ENCODE measurements around the gene SHOX. TPM values are rescaled to one million over a fixed set of nuclear protein-coding genes. Genes with fewer than 3 reads are reported as not detected.
"Not testable (repeated sequence)": the region's sequence is repeated elsewhere in the genome, so short reads cannot be mapped to it uniquely, and the experiment has no call there.

SHOX gene
- not detected for total RNA-seq
- long read RNA-seq = 0 reads

DNA sequence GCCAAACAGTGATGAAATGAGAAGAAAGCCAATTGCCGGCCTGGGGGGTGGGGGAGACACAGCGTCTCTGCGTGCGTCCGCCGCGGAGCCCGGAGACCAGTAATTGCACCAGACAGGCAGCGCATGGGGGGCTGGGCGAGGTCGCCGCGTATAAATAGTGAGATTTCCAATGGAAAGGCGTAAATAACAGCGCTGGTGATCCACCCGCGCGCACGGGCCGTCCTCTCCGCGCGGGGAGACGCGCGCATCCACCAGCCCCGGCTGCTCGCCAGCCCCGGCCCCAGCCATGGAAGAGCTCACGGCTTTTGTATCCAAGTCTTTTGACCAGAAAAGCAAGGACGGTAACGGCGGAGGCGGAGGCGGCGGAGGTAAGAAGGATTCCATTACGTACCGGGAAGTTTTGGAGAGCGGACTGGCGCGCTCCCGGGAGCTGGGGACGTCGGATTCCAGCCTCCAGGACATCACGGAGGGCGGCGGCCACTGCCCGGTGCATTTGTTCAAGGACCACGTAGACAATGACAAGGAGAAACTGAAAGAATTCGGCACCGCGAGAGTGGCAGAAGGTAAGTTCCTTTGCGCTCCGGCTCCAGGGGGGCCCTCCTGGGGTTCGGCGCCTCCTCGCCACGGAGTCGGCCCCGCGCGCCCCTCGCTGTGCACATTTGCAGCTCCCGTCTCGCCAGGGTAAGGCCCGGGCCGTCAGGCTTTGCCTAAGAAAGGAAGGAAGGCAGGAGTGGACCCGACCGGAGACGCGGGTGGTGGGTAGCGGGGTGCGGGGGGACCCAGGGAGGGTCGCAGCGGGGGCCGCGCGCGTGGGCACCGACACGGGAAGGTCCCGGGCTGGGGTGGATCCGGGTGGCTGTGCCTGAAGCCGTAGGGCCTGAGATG is at the start of gene SHOX:
Gene SHOX (plus strand): TSS at position 180 of the 885 bp plus-strand sequence. CDS start 107 bp downstream, at position 287.
- intact Hi-C loops (cut with DNase I) = no loop called here
- no peak for ATAC-seq (ENCODE audit: poor library complexity)
- no peak for DNase-seq

DNA sequence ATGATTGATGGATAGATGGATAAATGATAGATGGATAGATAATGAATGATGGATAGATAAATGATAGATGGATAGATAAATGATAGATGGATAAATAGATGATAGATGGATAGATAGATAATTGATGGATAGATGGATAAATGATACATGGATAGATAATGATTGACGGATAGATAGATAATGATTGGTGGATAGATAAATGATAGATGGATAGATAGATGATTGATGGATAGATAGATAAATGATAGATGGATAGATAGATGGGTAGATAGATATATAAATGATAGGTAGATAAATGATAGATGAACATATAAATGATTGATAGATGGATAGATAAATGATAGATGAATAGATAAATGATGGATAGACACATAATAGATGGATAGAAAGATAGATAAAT is 49.5 kb upstream of the SHOX start:
- DNase-seq (no peak), ATAC-seq (ENCODE audit: poor library complexity) (no peak)
- intact Hi-C loops (cut with DNase I) = no loop called here

DNA sequence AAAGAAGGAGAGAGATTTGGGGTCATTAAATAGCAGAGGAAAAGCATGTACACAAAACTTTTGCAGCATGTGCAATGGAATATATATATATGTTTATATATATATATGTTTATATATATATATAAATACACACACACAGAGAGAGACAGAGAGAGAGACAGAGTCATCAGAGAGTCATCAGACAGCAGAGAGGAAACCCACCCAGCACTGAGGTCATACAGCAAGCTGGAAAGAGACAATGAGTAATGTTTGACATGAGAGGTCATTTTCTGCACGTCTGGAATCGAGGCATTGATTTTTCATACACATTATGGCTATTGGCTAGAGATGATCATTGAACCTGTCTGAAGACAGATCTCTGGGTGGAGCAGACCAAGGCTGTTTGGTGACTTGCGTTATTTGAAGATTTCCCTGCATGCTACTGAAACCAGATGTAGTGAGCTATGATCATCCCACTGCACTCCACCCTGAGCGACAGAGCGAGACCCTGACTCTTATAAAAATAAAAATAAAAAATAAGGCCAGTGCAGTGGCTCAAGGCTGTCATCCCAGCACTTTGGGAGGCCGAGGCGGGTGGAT is 48.8 kb upstream of the SHOX start:
- DNase-seq (no peak), ATAC-seq (ENCODE audit: poor library complexity) (no peak)
- intact Hi-C loops (cut with DNase I) = no loop called here

DNA sequence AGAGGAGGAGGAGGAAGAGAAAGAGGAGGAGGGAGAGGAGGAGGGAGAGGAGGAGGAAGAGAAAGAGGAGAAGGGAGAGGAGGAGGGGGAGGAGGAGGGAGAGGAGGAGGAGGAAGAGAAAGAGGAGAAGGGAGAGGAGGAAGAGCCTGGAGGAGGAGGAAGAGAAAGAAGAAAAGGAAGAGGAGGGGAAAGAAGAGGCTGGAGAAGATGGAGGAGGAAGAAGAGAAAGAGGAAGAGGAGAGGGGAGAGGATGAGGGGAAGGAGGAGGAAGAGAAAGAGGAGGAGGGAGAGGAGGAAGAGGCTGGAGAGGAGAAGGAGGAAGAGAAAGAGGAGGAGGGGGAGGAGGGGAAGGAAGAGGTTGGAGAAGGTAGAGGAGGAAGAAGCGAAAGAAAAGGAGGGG is 46.0 kb upstream of the SHOX start:
- intact Hi-C loops (cut with DNase I) = no loop called here
- no peak for ATAC-seq (ENCODE audit: poor library complexity)
- no peak for DNase-seq

DNA sequence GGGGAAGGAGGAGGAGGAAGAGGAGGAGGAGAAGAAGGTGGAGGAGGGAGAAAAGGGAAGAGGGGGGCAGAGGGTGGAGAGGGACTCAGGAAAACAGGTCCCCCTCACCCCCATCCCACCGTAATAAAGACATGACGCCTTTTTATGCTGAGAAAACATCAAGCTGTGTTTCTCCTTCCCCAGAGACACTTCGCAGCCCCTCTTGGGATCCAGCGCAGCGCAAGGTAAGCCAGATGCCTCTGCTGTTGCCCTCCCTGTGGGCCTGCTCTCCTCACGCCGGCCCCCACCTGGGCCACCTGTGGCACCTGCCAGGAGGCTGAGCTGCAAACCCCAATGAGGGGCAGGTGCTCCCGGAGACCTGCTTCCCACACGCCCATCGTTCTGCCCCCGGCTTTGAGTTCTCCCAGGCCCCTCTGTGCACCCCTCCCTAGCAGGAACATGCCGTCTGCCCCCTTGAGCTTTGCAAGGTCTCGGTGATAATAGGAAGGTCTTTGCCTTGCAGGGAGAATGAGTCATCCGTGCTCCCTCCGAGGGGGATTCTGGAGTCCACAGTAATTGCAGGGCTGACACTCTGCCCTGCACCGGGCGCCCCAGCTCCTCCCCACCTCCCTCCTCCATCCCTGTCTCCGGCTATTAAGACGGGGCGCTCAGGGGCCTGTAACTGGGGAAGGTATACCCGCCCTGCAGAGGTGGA is 45.3 kb upstream of the SHOX start:
- intact Hi-C loops (cut with DNase I) = no loop called here
- ATAC-seq (ENCODE audit: poor library complexity) (no peak), DNase-seq (no peak)

DNA sequence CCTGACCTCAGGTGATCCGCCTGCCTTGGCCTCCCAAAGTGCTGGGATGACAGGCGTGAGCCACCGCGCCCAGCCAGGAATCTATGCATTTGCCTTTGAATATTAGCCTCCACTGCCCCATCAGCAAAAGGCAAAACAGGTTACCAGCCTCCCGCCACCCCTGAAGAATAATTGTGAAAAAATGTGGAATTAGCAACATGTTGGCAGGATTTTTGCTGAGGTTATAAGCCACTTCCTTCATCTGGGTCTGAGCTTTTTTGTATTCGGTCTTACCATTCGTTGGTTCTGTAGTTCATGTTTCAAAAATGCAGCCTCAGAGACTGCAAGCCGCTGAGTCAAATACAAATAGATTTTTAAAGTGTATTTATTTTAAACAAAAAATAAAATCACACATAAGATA is 44.2 kb upstream of the SHOX start:
- DNase-seq (no peak), ATAC-seq (ENCODE audit: poor library complexity) (no peak)
- intact Hi-C loops (cut with DNase I) = no loop called here

DNA sequence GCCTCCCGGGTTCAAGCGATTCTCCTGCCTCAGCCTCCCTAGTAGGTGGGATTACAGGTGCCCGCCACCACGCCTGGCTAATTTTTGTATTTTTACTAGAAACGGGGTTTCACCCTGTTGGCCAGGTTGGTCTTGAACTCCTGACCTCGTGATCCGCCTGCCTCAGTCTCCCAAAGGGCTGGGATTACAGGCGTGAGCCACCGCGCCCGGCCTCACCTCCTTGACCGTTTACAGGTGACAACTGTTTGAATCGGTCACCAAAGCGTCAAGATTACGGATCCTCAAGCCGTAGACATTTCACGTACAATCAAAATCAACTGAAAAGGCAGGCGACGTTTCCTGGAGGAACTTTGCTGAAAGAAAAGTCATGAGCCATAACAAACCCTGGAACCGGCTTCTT is 41.3 kb upstream of the SHOX start:
- DNase-seq; ATAC-seq (ENCODE audit: poor library complexity); intact Hi-C loops (cut with DNase I): not testable (repeated sequence)

DNA sequence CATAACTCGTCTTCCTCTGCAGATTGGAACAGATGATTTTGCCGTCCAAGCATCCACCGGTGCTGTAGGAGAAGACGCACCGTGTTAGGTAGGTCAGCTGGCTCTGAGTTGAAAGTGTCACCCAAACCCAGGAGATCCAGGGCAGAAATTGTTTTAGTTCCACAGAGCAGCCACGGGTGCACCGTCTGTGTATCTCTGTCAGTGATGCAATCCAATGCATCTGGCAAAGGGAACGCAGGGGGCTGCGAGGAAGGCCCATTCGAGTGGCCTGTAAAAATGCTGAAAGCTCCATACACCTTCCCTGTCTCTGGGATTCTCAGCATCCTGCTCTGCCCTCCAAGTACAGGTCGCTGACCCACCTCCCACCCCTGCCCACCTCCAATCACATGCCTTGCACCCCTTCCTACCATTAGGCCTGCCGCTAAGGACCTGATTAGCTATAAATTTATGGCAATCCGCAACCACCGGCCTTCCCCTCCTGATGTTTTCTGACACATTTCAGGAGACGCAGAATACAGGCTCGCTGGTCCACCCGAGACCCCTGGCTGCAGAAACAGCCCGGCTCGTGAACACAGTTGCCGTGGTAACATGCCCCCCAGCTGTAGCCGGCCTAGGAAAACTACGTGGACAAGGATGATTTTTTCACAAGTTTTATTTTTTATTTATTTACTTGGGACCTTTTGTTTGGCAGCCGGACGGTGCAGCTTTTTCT is 39.7 kb upstream of the SHOX start:
- intact Hi-C loops (cut with DNase I) = no loop called here
- DNase-seq = no peak

DNA sequence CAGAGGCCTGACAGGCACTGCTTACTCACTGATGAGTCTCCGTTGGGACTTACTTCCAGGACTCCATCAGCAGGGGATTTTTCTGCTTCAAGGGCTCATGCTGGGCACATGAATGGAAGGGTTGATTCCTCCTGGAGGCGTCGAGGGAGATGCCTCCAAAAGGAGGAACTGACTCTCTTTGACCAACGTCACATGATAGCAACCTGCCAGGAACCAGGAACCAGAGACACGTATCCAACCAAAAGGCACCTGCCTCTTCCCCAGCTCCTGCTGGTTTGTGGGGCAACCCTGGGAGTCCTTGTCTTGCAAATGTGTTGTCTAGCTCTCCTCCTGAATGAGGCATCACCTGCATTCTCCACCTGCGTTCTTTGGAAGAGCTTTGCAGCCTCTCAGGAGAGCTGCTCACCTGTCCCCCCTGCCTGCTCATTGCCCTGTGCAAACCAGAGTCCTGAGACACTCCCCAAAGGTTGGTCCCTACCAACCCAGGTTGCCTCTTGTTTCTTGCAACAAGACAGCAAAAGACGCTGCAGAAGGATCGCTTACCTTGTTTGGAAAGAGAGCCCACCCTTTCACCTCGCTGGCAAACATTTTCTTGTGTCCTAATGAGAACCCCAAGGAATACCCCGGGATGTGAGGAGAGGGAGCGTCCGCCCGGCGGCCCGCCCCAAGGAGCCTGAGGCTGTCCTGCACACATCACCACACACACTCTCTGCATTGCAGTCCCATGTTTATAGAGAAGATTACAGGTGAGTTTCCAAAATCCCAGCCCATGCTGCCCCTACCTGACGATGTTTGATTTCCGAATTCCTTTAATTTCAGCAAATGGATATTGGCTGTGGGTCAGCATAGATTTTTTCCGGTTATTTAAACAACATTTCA is 30.5 kb upstream of the SHOX start:
- intact Hi-C loops (cut with DNase I) = no loop called here
- no peak for ATAC-seq (ENCODE audit: poor library complexity)
- DNase-seq = no peak

More for the DNA sequence above, 39.7 kb upstream of the SHOX start:
- no peak for ATAC-seq (ENCODE audit: poor library complexity)

DNA sequence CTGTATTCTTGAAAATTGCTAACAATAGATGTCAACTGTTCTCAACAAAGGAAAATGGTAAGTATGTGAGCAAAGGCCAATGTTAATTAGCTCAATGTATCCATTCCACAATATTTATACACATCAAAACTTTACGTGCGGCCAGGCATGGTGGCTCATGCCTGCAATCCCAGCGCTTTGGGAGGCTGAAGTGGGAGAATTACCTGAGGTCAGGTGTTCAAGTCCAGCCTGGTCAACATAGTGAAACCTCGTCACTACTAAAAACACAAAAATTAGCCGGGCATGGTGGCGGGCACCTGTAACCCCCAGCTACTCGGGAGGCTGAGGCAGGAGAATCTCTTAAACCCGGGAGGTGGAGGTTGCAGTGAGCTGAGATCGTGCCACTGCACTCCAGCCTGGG is 27.6 kb upstream of the SHOX start:
- DNase-seq; ATAC-seq (ENCODE audit: poor library complexity); intact Hi-C loops (cut with DNase I): not testable (repeated sequence)

DNA sequence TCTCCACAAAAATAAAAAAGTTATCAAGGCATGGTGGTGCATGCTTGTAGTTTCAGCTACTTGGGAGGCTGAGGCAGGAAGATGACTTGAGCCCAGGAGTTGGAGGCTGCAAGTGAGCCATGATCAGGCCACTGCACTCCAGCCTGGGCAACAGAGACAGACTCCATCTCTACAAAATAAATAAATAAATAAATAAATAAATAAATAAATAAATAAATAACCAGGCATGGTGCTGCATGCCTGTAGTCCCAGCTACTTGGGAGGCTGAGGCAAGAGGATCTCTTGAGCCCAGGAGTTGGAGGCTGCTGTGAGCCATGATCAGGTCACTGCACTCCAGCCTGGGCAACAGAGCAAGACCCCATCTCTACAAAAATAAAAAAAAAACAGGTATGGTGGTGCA is 26.0 kb upstream of the SHOX start:
- DNase-seq; intact Hi-C loops (cut with DNase I); ATAC-seq (ENCODE audit: poor library complexity): not testable (repeated sequence)

DNA sequence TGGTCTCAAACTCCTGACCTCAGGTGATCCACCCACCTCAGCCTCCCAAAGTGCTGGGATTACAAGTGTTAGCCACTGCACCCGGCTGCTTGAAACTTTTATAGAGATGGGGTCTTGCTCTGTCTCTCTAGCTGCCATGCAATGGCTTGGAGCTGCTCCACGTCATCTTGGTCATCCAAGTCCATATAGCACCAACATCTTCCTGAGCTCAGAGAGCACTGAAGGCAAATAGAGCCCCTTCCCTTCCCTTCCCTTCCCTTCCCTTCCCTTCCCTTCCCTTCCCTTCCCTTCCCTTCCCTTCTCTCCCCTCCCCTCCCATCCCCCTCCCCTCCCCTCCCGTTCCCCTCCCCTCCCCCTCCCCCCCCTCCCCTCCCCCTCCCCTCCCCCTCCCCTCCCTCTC is 22.5 kb upstream of the SHOX start:
- intact Hi-C loops (cut with DNase I); ATAC-seq (ENCODE audit: poor library complexity); DNase-seq: not testable (repeated sequence)

DNA sequence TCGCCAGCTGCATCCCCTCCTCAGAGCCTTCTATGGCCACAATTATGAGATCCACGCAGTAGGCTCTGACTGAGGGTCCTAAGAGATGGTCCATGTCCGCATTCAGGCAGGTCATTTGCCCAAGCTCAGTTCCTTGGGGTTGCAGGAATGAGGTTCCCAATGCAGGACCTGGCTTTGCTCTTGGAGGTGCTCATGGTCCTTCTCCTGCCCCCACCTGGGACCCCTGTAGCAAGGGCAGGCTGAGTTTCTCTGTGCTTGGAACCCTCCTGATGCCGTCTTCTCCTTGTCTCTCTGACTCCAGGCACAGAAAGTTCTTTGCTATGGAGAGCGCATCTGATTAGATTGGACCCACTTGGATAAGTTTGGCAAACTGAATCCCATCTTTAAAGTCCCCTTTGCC is 16.5 kb upstream of the SHOX start:
- intact Hi-C loops (cut with DNase I) = no loop called here
- ATAC-seq (ENCODE audit: poor library complexity) (no peak), DNase-seq (no peak)

DNA sequence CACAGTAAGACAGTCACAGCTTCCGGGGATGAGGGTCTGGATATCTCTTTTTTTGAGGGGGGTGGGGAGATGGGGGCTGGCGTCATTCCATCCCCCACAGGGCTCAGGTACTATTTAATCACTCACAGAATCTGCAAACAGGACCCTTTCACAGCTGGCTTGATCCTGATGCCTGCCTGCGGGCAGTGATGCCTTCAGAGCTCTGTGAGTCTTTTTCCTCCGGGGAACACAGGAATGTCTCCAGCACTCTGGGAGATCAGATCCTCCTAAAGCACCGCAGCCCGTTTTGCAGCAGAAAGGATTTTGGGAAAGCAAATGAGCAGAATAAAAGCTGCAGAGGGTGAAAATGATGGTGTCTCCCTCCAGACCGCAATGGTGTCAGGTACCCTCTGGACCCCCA is 13.2 kb upstream of the SHOX start:
- DNase-seq = no peak
- intact Hi-C loops (cut with DNase I) = no loop called here
- ATAC-seq (ENCODE audit: poor library complexity) = no peak

DNA sequence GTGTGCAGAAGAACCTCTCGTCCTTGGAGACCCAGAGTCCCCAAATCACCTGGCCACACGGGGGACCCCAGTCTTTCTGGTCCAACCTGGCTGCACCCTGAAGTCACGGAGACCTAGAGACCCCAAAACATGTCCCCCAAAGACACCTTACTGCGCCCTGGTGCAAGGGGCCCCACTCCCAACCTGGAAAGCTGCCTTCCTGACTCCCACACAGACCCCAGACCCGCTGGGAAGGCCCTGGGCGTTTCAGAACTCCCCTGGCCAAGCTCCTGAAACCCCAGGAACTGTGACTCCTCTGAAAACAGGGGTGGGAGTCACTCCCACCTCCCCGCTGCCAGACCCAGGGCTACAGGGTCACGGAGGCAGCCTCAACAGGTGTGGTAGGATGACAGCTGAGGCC is 12.7 kb upstream of the SHOX start:
- no peak for DNase-seq
- ATAC-seq (ENCODE audit: poor library complexity) = no peak
- intact Hi-C loops (cut with DNase I) = no loop called here

DNA sequence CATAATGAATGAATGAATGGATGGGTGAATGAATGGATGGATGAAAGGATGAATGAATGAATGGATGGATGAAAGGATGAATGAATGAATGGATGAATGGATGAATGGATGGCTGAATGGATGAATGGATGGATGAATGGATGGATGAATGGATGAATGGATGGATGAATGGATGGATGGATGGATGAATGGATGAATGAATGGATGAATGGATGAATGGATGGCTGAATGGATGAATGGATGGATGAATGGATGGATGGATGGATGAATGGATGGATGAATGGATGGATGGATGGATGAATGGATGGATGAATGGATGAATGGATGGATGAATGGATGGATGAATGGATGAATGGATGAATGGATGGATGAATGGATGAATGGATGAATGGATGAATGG is 12.3 kb upstream of the SHOX start:
- intact Hi-C loops (cut with DNase I); DNase-seq; ATAC-seq (ENCODE audit: poor library complexity): not testable (repeated sequence)

DNA sequence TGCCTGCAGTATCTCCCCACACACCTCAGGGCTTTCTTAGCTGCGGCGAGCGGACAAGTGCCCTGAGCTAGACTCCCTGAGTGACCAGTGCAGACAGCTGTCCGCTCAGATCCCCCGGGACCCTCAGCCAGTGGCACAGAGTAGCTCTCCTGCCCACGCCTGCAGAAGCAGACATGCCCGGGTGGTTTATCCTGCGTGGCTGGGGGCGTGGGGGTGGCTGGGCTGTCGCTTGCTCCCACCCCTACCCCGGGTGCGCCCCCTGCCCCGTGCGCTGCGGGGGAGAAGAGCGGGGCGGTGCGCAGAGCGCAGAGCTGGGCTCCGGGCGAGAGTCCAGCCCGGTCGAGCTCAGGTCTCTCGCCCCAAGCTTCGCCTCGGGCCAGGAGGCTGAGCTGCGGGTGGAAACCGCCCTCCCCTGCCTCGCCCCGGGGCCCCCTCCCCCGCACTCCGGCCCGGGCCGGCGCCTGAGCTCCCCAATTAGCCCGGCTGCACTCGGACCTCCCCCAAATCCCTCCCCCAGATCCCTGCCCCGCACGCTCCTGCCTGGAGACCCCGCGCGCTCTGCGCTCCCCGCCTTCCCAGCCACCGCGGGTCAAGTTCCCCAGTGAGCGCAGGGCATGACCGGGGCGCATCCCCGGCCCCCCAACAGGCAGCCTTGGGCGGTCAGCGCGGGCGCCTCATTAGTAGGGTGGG is 11.7 kb upstream of the SHOX start:
- ATAC-seq (ENCODE audit: poor library complexity) (no peak), DNase-seq (no peak)
- intact Hi-C loops (cut with DNase I) = no loop called here

DNA sequence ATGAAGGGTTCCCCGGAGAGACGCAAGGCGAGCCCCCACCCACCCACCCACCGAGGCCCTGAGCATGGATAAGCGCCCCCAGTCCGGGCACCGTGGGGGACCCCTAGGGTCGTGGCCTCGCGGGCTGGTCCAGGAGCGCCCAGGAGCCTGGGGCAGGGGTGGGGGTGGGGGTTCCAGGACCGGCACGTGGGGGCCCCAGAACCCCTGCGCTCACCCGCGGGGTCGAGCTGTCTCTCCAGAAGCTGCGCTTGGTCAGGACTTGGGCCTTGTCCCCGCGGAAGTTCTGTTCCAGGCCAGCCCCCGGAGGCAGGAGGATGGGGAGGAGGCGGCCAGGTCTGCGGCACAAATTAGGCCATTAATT is 11.2 kb upstream of the SHOX start:
- intact Hi-C loops (cut with DNase I) = no loop called here
- ATAC-seq (ENCODE audit: poor library complexity) = no peak
- DNase-seq = no peak

Data from Right ventricle myocardium superior (tissue), 1 donor.